GM18520 (cell line): ENCODE measurements around the gene MDM4.
"Not testable (repeated sequence)": the region's sequence is repeated elsewhere in the genome, so short reads cannot be mapped to it uniquely, and the experiment has no call there.

Experiments
- ATAC-seq: cut with Tn5 transposase; IDR thresholded peaks from one replicate; pipeline ENCODE4 v1.9.1; 2021; ENCODE audit not compliant: unreplicated experiment

The MDM4 gene

GRCh38 chr1:204513117-204513716, 3.0 kb upstream of the MDM4 start:
- ATAC-seq, result peak; percentile 25

- ATAC-seq, result no peak
Measured at GRCh38 chr1:204514828-204515227, 1.4 kb upstream of the MDM4 start.

- not testable (repeated sequence) for ATAC-seq
Measured at GRCh38 chr1:204517382-204517781, 1.2 kb downstream of the MDM4 start.

- peak; percentile 41 for ATAC-seq
Measured at GRCh38 chr1:204520834-204521709, 4.9 kb downstream of the MDM4 start.

GRCh38 chr1:204521941-204522521, 5.8 kb downstream of the MDM4 start:
- ATAC-seq, result not testable (repeated sequence)

- no peak for ATAC-seq
Measured at GRCh38 chr1:204523605-204524215, 7.5 kb downstream of the MDM4 start.

GRCh38 chr1:204524986-204525385, 8.8 kb downstream of the MDM4 start:
- ATAC-seq, result peak; percentile 30

- no peak for ATAC-seq
Measured at GRCh38 chr1:204528241-204528640, 12.0 kb downstream of the MDM4 start.

GRCh38 chr1:204528677-204529076, 12.5 kb downstream of the MDM4 start:
- no peak for ATAC-seq

GRCh38 chr1:204529371-204529895, 13.2 kb downstream of the MDM4 start:
- no peak for ATAC-seq

- ATAC-seq, result peak; percentile 73
Measured at GRCh38 chr1:204530932-204531331, 14.7 kb downstream of the MDM4 start.

- ATAC-seq, result no peak
Measured at GRCh38 chr1:204532832-204533231, 16.6 kb downstream of the MDM4 start.

GRCh38 chr1:204541626-204542025, 25.4 kb downstream of the MDM4 start:
- no peak for ATAC-seq

GRCh38 chr1:204544321-204544720, 28.1 kb downstream of the MDM4 start:
- no peak for ATAC-seq

- no peak for ATAC-seq
Measured at GRCh38 chr1:204545202-204545601, 29.0 kb downstream of the MDM4 start.

- ATAC-seq, result no peak
Measured at GRCh38 chr1:204545881-204546280, 29.7 kb downstream of the MDM4 start.

GRCh38 chr1:204548265-204548664, 32.1 kb downstream of the MDM4 start:
- no peak for ATAC-seq

- ATAC-seq, result no peak
Measured at GRCh38 chr1:204549313-204549712, 33.1 kb downstream of the MDM4 start.

- ATAC-seq, result no peak
Measured at GRCh38 chr1:204550926-204551325, 34.7 kb downstream of the MDM4 start.

- no peak for ATAC-seq
Measured at GRCh38 chr1:204556458-204557052, 40.3 kb downstream of the MDM4 start.

- no peak for ATAC-seq
Measured at GRCh38 chr1:204558467-204558866, 42.3 kb downstream of the MDM4 start.
